ENCODE results near the gene PALLD.

PALLD gene

DNA sequence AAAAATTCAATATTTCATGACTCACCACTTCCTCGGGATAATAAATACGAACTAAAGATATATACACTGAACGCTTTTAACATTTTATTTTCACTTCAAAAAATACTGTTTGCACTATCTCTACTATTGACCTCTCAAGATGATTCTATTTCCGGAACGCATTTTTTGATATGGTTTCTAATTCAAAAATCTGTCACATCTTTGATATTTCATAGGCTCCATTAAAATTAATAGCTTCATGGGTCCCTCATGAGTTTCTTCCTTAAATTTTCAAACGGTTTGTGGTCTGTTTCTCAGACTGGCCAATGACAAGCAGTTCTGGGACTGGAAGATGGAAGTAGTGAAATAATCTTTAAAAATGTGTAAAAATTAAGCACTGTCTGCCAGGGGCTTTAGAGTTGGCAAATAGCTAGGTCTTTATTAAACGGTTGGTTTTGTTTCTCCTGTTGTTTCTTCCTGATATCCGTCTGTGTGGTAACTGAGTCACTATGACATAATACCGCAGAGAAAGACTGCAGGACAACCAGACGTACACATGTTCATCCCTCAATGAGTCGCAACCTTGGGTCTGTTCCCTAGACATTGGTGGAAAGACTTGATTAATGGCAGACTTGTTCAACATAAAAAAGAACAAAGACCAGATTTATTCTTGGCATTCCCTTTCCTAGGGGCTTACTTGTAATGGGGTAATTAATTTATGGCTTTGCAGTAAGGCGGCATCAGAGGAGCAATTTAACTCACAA lies 133.8 kb downstream of the PALLD start:
- Histone ChIP-seq H3K36me3 (ENCODE audit: control insufficient read depth, insufficient read depth, low read length) (no peaks in the 10 kb centered on the region), H3K9me3 (ENCODE audit: control insufficient read depth, insufficient read depth, low read length) (no peaks in the 10 kb centered on the region), H3K4me3 (ENCODE audit: low read depth, low read length) (peak overlapping the region; percentile 74), H3K27me3 (ENCODE audit: control insufficient read depth, insufficient read depth, low read length) (peaks cover 16% of the 10 kb centered on the region), H3K4me1 (ENCODE audit: control insufficient read depth, insufficient read depth, low read length) (peaks cover 41% of the 10 kb centered on the region), H3K27ac (ENCODE audit: low read depth, low read length) (peak overlapping the region; percentile 89), H3K9ac (ENCODE audit: low read depth, low read length) (no peak overlapping the region)

- Histone ChIP-seq H3K36me3 (ENCODE audit: control insufficient read depth, insufficient read depth, low read length) (no peaks in the 10 kb centered on the region), H3K4me3 (ENCODE audit: low read depth, low read length) (peak overlapping the region; percentile 74), H3K27ac (ENCODE audit: low read depth, low read length) (peak overlapping the region; percentile 89), H3K9me3 (ENCODE audit: control insufficient read depth, insufficient read depth, low read length) (no peaks in the 10 kb centered on the region), H3K27me3 (ENCODE audit: control insufficient read depth, insufficient read depth, low read length) (peaks cover 16% of the 10 kb centered on the region), H3K9ac (ENCODE audit: low read depth, low read length) (peak overlapping the region; percentile 52), H3K4me1 (ENCODE audit: control insufficient read depth, insufficient read depth, low read length) (peaks cover 41% of the 10 kb centered on the region)
These were observed 134.7 kb downstream of the PALLD start for GRCh38 chr4:168631241-168632162.

DNA sequence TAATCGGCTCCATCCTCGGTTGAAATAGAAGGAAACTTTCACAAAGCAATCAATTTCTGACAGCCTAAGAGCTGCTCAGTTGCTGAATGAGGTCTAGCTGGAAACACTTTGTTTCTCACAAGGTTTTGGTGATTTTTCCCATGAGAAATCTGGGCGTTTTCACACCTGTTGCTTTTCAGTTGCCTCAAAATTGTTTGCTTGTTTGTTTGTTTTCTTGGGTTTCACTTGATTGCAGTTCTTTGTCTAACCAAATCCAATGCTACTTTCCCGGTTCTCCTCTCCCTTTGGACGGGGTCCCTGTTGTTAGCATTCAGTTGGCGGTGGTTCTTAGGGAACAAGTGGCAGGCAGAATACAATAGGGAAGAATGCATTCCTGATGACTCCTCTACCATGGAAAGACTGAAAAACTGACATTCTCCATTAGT lies 135.5 kb downstream of the PALLD start:
- H3K9ac ChIP-seq (ENCODE audit: low read depth, low read length): peak overlapping the region; percentile 52; the same call in 1 of the 2 replicates
- no peaks in the 10 kb centered on the region for H3K9me3 ChIP-seq (ENCODE audit: control insufficient read depth, insufficient read depth, low read length)
- peaks cover 16% of the 10 kb centered on the region for H3K27me3 ChIP-seq (ENCODE audit: control insufficient read depth, insufficient read depth, low read length)
- no peaks in the 10 kb centered on the region for H3K36me3 ChIP-seq (ENCODE audit: control insufficient read depth, insufficient read depth, low read length)
- H3K4me1 ChIP-seq (ENCODE audit: control insufficient read depth, insufficient read depth, low read length): peaks cover 41% of the 10 kb centered on the region
- H3K27ac ChIP-seq (ENCODE audit: low read depth, low read length): peak overlapping the region; percentile 89
- peak overlapping the region; percentile 74 for H3K4me3 ChIP-seq (ENCODE audit: low read depth, low read length)

GRCh38 chr4:168633064-168633463 lies 136.2 kb downstream of the PALLD start:
- Histone ChIP-seq H3K36me3 (ENCODE audit: control insufficient read depth, insufficient read depth, low read length) (no peaks in the 10 kb centered on the region), H3K9me3 (ENCODE audit: control insufficient read depth, insufficient read depth, low read length) (no peaks in the 10 kb centered on the region), H3K27ac (ENCODE audit: low read depth, low read length) (peak overlapping the region; percentile 89), H3K27me3 (ENCODE audit: control insufficient read depth, insufficient read depth, low read length) (peaks cover 16% of the 10 kb centered on the region), H3K4me1 (ENCODE audit: control insufficient read depth, insufficient read depth, low read length) (peaks cover 41% of the 10 kb centered on the region), H3K9ac (ENCODE audit: low read depth, low read length) (no peak overlapping the region), H3K4me3 (ENCODE audit: low read depth, low read length) (peak overlapping the region; percentile 74)

- H3K36me3 ChIP-seq (ENCODE audit: control insufficient read depth, insufficient read depth, low read length): no peaks in the 10 kb centered on the region
- H3K9me3 ChIP-seq (ENCODE audit: control insufficient read depth, insufficient read depth, low read length): no peaks in the 10 kb centered on the region
- peaks cover 16% of the 10 kb centered on the region for H3K27me3 ChIP-seq (ENCODE audit: control insufficient read depth, insufficient read depth, low read length)
- H3K9ac ChIP-seq (ENCODE audit: low read depth, low read length): no peak overlapping the region
- H3K4me3 ChIP-seq (ENCODE audit: low read depth, low read length): no peak overlapping the region
- H3K4me1 ChIP-seq (ENCODE audit: control insufficient read depth, insufficient read depth, low read length): peaks cover 41% of the 10 kb centered on the region
- H3K27ac ChIP-seq (ENCODE audit: low read depth, low read length): no peak overlapping the region
These were observed 136.6 kb downstream of the PALLD start for GRCh38 chr4:168633496-168633895.

GRCh38 chr4:168634276-168634802 lies 137.5 kb downstream of the PALLD start:
- Histone ChIP-seq H3K36me3 (ENCODE audit: control insufficient read depth, insufficient read depth, low read length) (no peaks in the 10 kb centered on the region), H3K4me1 (ENCODE audit: control insufficient read depth, insufficient read depth, low read length) (peaks cover 41% of the 10 kb centered on the region), H3K27me3 (ENCODE audit: control insufficient read depth, insufficient read depth, low read length) (peaks cover 16% of the 10 kb centered on the region), H3K27ac (ENCODE audit: low read depth, low read length) (no peak overlapping the region), H3K4me3 (ENCODE audit: low read depth, low read length) (peak overlapping the region; percentile 10; the same call in 1 of the 2 replicates), H3K9me3 (ENCODE audit: control insufficient read depth, insufficient read depth, low read length) (no peaks in the 10 kb centered on the region), H3K9ac (ENCODE audit: low read depth, low read length) (no peak overlapping the region)

GRCh38 chr4:168636040-168636439 lies 139.2 kb downstream of the PALLD start:
- no peak overlapping the region for H3K27ac ChIP-seq (ENCODE audit: low read depth, low read length)
- H3K27me3 ChIP-seq (ENCODE audit: control insufficient read depth, insufficient read depth, low read length): peaks cover 6% of the 10 kb centered on the region
- H3K9me3 ChIP-seq (ENCODE audit: control insufficient read depth, insufficient read depth, low read length): no peaks in the 10 kb centered on the region
- H3K4me3 ChIP-seq (ENCODE audit: low read depth, low read length): no peak overlapping the region
- peaks cover 27% of the 10 kb centered on the region for H3K4me1 ChIP-seq (ENCODE audit: control insufficient read depth, insufficient read depth, low read length)
- H3K36me3 ChIP-seq (ENCODE audit: control insufficient read depth, insufficient read depth, low read length): no peaks in the 10 kb centered on the region
- H3K9ac ChIP-seq (ENCODE audit: low read depth, low read length): no peak overlapping the region

DNA sequence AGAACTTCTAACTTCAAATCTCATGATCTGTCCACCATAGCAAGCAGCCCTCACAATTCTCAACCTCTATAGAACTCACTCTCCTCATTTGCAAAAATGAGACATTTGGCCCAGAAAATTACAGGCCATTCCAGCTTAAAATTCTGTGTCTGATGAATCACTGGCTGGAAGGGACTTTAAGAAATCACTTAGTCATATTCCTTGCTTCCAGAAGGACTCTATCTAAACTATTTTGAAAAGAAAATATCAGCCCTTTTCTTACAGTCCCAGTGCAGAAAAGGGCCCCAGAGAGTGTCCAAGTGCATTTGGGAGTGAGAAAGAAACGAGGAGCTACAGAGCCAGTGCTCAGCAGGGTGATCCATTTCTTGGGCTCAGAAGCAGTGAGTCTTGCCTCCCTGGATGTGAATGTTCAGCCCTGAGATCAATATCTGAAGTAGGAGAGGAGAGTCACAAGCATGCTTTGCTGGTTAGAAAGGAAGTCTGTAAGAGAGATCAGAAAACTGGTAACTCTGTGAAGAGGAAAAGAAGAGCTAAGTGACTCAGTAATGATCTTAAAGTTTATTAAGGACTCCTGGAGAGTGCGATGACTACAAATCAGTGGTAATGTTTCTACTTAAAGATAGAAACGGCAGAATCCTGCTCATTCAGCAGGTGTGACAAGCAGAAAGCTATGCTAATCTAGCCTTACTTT lies 139.8 kb downstream of the PALLD start:
- H3K4me1 ChIP-seq (ENCODE audit: control insufficient read depth, insufficient read depth, low read length): peaks cover 25% of the 10 kb centered on the region
- peaks cover 2% of the 10 kb centered on the region; the same call in 1 of the 2 replicates for H3K27me3 ChIP-seq (ENCODE audit: control insufficient read depth, insufficient read depth, low read length)
- H3K36me3 ChIP-seq (ENCODE audit: control insufficient read depth, insufficient read depth, low read length): no peaks in the 10 kb centered on the region
- H3K4me3 ChIP-seq (ENCODE audit: low read depth, low read length): no peak overlapping the region
- no peaks in the 10 kb centered on the region for H3K9me3 ChIP-seq (ENCODE audit: control insufficient read depth, insufficient read depth, low read length)
- H3K27ac ChIP-seq (ENCODE audit: low read depth, low read length): no peak overlapping the region
- H3K9ac ChIP-seq (ENCODE audit: low read depth, low read length): no peak overlapping the region

DNA sequence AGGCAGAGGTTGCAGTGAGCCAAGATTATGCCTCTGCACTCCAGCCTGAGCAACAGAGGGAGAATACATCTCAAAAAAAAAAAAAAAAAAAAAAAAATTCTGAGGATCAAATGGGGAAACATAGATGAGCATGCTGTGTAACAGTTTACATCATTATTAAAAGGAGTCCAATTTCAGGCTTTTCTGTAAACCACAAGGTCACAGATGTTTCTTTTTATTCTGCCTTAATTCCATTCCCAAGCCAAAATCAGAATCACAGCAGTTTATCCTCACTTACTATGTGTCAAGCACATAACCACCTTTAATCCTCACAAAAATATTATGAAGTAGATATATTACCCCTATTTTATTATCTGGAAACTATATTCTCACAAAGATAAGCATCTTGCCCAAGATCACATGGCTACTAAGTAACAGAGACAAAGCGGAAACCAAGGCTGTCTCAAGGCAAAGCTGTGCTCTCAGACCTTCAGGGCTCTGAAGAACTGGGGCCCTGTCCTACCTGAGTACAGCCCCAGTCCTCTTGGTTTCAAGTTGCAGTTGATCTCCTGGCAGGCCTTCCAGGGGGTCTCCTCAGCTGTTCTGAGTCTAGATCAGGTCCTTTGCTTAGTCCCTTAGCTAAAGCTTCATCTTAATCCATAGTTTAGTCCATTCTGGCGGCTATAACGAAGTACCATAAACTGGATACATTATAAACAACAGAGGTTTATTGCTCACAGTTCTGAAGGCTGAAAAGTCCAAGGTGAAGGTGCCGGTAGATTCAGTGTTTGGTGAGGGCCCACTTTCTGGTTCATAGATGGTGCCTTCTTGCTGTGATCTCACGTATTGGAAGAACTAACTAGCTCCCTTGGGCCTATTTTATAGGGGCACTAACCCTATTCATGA lies 141.3 kb downstream of the PALLD start:
- H3K27ac ChIP-seq (ENCODE audit: low read depth, low read length): no peak overlapping the region
- H3K4me1 ChIP-seq (ENCODE audit: control insufficient read depth, insufficient read depth, low read length): peaks cover 15% of the 10 kb centered on the region

DNA sequence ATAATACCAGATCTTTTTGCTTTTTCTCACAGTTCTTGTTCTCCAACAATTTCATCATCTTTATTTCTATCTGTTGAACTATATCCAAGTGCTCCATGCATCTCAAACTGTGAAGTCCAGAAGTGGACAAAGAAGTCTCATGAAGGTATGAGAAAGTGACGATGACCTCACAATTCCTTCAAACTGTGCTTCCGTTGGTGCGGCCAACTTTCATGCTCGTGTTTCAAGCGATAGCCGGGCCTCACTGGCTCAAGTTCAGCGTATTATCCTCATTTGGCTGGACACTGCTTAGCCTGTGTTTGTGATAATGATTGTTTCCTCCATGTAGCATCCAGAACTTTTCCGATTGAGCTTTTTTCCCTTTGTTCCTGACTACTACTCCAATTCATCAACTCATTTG lies 143.1 kb downstream of the PALLD start:
- Histone ChIP-seq H3K36me3 (ENCODE audit: control insufficient read depth, insufficient read depth, low read length) (no peaks in the 10 kb centered on the region), H3K27me3 (ENCODE audit: control insufficient read depth, insufficient read depth, low read length) (no peaks in the 10 kb centered on the region), H3K9ac (ENCODE audit: low read depth, low read length) (no peak overlapping the region), H3K4me1 (ENCODE audit: control insufficient read depth, insufficient read depth, low read length) (no peaks in the 10 kb centered on the region), H3K9me3 (ENCODE audit: control insufficient read depth, insufficient read depth, low read length) (no peaks in the 10 kb centered on the region), H3K4me3 (ENCODE audit: low read depth, low read length) (no peak overlapping the region), H3K27ac (ENCODE audit: low read depth, low read length) (no peak overlapping the region)

More for the DNA sequence above, 141.3 kb downstream of the PALLD start:
- H3K9ac ChIP-seq (ENCODE audit: low read depth, low read length): no peak overlapping the region
- H3K4me3 ChIP-seq (ENCODE audit: low read depth, low read length): no peak overlapping the region
- H3K36me3 ChIP-seq (ENCODE audit: control insufficient read depth, insufficient read depth, low read length): no peaks in the 10 kb centered on the region
- H3K9me3 ChIP-seq (ENCODE audit: control insufficient read depth, insufficient read depth, low read length): no peaks in the 10 kb centered on the region
- H3K27me3 ChIP-seq (ENCODE audit: control insufficient read depth, insufficient read depth, low read length): peaks cover 2% of the 10 kb centered on the region; the same call in 1 of the 2 replicates

All from HUES48 (cell line).